ENCODE measurements around the gene ITGA2. TPM values are rescaled to one million over a fixed set of nuclear protein-coding genes. Genes with fewer than 3 reads are reported as not detected.
A peak's percentile ranks its signal among the peaks of the same experiment; 100 is the strongest.

Gene ITGA2
- total RNA-seq, 1 donor from 2014 or later, result 18.4 TPM

- Histone ChIP-seq H3K36me3 (no peaks in the 10 kb centered on the region), H3K4me3 (no peak overlapping the region), H3K9me3 (no peaks in the 10 kb centered on the region), H3K27me3 (no peaks in the 10 kb centered on the region), H3K27ac (no peak overlapping the region), H3K4me1 (no peaks in the 10 kb centered on the region)
- intact Hi-C loops (cut with DNase I), result no loop called here
- no peak for DNase-seq (ENCODE audit: extremely low spot score in 2 of 2)
- TF ChIP-seq POLR2AphosphoS5 (IDR thresholded peaks at IDR 0.05; ENCODE audit: insufficient read depth in 1 of 2, low read depth in 1 of 2) (no peak), POLR2A (IDR thresholded peaks at IDR 0.05) (no peak), CTCF (IDR thresholded peaks at IDR 0.05) (no peak)
These were observed 11.8 kb upstream of the ITGA2 start for GRCh38 chr5:52977264-52977897.

DNA sequence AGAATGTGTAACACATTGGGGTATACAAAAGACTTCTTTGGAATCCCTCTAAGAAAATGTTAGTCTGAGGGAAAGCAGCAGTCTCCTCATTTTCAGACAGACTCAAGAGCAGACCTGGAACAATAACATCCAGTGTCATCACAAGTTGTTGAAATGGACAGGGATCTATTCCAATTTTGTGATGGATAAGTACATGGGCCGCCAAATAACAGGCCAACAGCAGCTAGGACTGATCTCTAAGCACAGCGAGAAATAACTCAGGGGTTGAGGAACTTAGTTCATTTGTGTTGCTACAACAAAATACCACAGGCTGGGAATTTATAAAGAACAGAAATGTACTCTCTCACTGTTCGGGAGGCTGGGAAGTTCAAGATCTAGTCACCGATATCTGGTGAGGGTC is 7.6 kb upstream of the ITGA2 start:
- H3K27me3 ChIP-seq, result no peaks in the 10 kb centered on the region
- intact Hi-C loops (cut with DNase I), result no loop called here
- no peak for TF ChIP-seq POLR2AphosphoS5 (IDR thresholded peaks at IDR 0.05; ENCODE audit: insufficient read depth in 1 of 2, low read depth in 1 of 2)
- TF ChIP-seq POLR2A (IDR thresholded peaks at IDR 0.05), result no peak
- no peak for TF ChIP-seq CTCF (IDR thresholded peaks at IDR 0.05)
- H3K4me1 ChIP-seq, result no peaks in the 10 kb centered on the region
- H3K9me3 ChIP-seq, result no peaks in the 10 kb centered on the region
- no peak overlapping the region for H3K4me3 ChIP-seq
- H3K36me3 ChIP-seq, result no peaks in the 10 kb centered on the region
- H3K27ac ChIP-seq, result no peak overlapping the region
- no peak for DNase-seq (ENCODE audit: extremely low spot score in 2 of 2)

DNA sequence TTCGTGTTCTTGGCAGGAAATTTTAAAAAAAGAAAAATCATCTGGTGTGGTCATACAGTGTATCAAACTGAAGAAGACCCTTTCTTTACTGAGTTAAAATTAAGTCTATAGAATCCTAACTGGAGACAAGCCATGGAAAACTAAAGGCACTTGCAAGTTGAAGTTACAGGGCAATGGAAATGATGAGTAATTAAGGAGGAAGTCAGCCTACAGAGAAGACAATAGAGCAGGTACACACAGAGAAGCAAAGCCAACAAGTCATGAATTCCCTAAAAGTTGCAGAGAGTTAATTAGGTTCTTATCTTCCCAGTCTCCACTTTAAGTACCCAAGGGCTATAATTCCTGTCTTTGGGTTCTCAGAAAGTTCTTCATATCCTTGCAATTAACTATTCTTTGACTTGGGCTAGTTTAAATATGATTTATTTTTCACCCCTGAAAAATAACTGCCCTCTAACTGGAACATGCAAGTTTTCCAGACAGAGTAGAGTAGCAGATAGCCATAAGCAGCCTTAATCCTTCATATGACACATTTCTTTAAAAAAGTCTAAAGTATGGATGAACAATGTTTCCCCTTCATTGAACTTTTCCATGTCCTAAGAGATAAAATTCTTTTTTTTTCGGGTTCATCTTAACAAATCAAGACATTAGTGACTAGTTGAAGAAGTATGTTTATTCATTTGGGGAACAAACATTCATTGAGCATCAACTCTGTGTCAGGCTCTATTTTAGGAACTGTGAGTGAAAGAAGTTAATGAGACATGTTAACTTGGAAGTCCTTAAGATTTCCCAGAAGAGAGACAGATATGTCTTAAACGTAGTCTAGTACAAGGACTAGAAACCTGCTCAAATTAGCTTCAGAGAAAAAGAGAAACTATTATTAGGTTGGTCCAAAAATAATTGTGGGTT is 5.2 kb upstream of the ITGA2 start:
- peaks cover 4% of the 10 kb centered on the region for H3K4me1 ChIP-seq
- no peak overlapping the region for H3K27ac ChIP-seq
- intact Hi-C loops (cut with DNase I), result no loop called here
- H3K4me3 ChIP-seq, result no peak overlapping the region
- no peaks in the 10 kb centered on the region for H3K27me3 ChIP-seq
- no peaks in the 10 kb centered on the region for H3K9me3 ChIP-seq
- H3K36me3 ChIP-seq, result no peaks in the 10 kb centered on the region
- TF ChIP-seq CTCF (IDR thresholded peaks at IDR 0.05), result no peak
- no peak for TF ChIP-seq POLR2AphosphoS5 (IDR thresholded peaks at IDR 0.05; ENCODE audit: insufficient read depth in 1 of 2, low read depth in 1 of 2)
- TF ChIP-seq POLR2A (IDR thresholded peaks at IDR 0.05), result no peak
- no peak for DNase-seq (ENCODE audit: extremely low spot score in 2 of 2)

GRCh38 chr5:52985306-52985705 is 3.8 kb upstream of the ITGA2 start:
- no peak for DNase-seq (ENCODE audit: extremely low spot score in 2 of 2)
- intact Hi-C loops (cut with DNase I), result no loop called here

GRCh38 chr5:52987711-52988331 is 1.3 kb upstream of the ITGA2 start:
- H3K27me3 ChIP-seq, result no peaks in the 10 kb centered on the region
- TF ChIP-seq POLR2A (IDR thresholded peaks at IDR 0.05), result no peak
- TF ChIP-seq POLR2AphosphoS5 (IDR thresholded peaks at IDR 0.05; ENCODE audit: insufficient read depth in 1 of 2, low read depth in 1 of 2), result no peak
- no peak for TF ChIP-seq CTCF (IDR thresholded peaks at IDR 0.05)
- H3K4me3 ChIP-seq, result no peak overlapping the region
- H3K36me3 ChIP-seq, result no peaks in the 10 kb centered on the region
- H3K9me3 ChIP-seq, result no peaks in the 10 kb centered on the region
- peaks cover 15% of the 10 kb centered on the region for H3K4me1 ChIP-seq
- H3K27ac ChIP-seq, result peak overlapping the region; percentile 67
- intact Hi-C loops (cut with DNase I), result no loop called here
- DNase-seq (ENCODE audit: extremely low spot score in 2 of 2), result no peak

More at GRCh38 chr5:52985306-52985705, 3.8 kb upstream of the ITGA2 start:
- peaks cover 8% of the 10 kb centered on the region for H3K4me1 ChIP-seq
- TF ChIP-seq POLR2AphosphoS5 (IDR thresholded peaks at IDR 0.05; ENCODE audit: insufficient read depth in 1 of 2, low read depth in 1 of 2), result peak in 1 of 2 donors; percentile 26
- no peak for TF ChIP-seq POLR2A (IDR thresholded peaks at IDR 0.05)
- no peaks in the 10 kb centered on the region for H3K9me3 ChIP-seq
- H3K27me3 ChIP-seq, result no peaks in the 10 kb centered on the region
- no peaks in the 10 kb centered on the region for H3K36me3 ChIP-seq
- H3K27ac ChIP-seq, result no peak overlapping the region
- H3K4me3 ChIP-seq, result no peak overlapping the region
